ENCODE measurements around the gene TTC1. TPM values are rescaled to one million over a fixed set of nuclear protein-coding genes. Genes with fewer than 3 reads are reported as not detected.
"Not testable (repeated sequence)": the region's sequence is repeated elsewhere in the genome, so short reads cannot be mapped to it uniquely, and the experiment has no call there.

Gene TTC1
- total RNA-seq, 4 donors from 2014 or later = 45.4 to 59.4 (median 49.8) TPM

DNA sequence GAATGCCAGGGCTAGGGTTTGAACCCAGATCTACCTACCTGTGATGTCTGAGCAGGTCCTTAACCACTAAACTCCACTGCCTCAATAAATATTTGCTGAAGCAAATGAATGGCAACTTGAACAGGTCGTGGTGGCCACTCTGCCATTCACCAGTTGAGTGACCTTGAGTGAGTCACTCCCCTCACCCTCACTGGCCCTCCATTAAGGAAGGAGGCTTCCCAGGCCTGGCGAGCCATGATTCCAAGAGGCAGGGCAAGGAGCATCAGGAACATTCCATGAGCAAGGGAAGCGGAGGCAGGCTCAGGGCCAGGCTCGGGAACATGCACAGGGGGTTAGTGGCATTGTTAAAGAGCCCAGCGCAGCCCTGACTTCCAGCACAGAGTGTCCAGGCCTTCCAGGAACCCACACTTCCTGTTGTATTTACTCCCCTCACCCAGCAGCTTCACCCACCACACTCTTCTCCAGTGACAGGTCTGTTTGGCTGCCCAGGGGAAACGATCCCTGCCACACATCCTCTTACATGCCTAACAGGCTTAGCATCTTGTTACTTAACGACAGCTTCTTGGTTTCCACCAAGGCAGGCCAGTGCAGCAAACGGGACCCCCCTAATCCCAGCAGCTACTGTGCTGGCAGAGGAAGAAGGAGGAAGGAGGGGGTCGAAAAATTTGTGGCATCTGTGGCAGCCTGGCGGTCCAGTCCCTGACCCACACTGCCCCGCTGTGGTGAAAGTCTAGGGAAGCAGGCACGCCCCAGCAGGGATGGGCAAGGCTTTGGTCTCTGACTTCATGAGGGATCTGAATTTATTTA lies 43.7 kb upstream of the TTC1 start:
- WGBS = 36% methylated on average over 12 of the region's 12 CpGs
- H3K27me3 ChIP-seq = peaks cover 0 to 40% (median 0%) of the 10 kb centered on the region in 4 donors
- TF ChIP-seq EP300 (IDR thresholded peaks at IDR 0.05) = no peak
- TF ChIP-seq, protein P1, sequence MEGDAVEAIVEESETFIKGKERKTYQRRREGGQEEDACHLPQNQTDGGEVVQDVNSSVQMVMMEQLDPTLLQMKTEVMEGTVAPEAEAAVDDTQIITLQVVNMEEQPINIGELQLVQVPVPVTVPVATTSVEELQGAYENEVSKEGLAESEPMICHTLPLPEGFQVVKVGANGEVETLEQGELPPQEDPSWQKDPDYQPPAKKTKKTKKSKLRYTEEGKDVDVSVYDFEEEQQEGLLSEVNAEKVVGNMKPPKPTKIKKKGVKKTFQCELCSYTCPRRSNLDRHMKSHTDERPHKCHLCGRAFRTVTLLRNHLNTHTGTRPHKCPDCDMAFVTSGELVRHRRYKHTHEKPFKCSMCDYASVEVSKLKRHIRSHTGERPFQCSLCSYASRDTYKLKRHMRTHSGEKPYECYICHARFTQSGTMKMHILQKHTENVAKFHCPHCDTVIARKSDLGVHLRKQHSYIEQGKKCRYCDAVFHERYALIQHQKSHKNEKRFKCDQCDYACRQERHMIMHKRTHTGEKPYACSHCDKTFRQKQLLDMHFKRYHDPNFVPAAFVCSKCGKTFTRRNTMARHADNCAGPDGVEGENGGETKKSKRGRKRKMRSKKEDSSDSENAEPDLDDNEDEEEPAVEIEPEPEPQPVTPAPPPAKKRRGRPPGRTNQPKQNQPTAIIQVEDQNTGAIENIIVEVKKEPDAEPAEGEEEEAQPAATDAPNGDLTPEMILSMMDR (IDR thresholded peaks at IDR 0.05) = peak in 2 of 3 experiments; percentile 12 to 40
- no peaks in the 10 kb centered on the region for H3K36me3 ChIP-seq
- H3K4me3 ChIP-seq = no peak overlapping the region
- no peaks in the 10 kb centered on the region for H3K4me1 ChIP-seq
- no peak for DNase-seq (ENCODE audit: extremely low spot score)
- H3K27ac ChIP-seq (replicated peaks in 1 of 4) = no peak overlapping the region
- no peaks in the 10 kb centered on the region for H3K9me3 ChIP-seq
- intact Hi-C loops (cut with DNase I) = no loop called here

DNA sequence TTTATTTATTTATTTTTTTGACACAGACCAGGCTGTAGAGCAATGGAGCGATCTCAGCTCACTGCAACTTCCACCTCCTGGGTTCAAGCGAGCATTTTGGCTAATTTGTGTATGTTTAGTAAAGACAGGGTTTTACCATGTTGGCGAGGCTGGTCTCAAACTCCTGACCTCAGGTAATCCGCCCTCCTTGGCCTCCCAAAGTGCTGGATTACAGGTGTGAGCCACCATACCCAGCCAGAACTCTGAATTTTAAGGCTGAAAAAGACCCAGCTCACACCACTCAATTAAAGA lies 43.2 kb upstream of the TTC1 start:
- DNase-seq (ENCODE audit: extremely low spot score); H3K36me3 ChIP-seq; H3K27ac ChIP-seq (replicated peaks in 1 of 4); H3K9me3 ChIP-seq; H3K4me1 ChIP-seq; H3K4me3 ChIP-seq; intact Hi-C loops (cut with DNase I): not testable (repeated sequence)
- H3K27me3 ChIP-seq = peaks cover 0 to 45% (median 0%) of the 10 kb centered on the region in 4 donors
- 78% methylated on average over 4 of the region's 4 CpGs for WGBS

DNA sequence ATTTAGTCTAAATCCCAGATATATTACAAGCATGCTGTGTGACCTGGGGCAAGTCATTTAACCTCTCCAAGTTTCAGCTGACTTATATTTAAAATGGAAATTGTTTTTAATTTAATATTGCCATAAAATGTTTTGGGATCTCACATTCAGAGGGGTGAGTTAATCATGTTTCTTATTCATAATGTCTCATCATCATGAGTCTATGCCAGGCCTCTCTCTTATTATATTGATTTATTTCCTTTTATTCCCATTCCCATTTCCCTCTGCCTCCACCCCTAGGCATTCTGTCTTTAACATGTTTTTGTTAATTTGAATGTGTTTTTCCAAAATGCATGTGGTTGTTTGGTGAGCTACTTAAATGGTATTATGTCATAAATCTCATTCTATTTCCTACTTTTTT lies 39.0 kb upstream of the TTC1 start:
- H3K4me1 ChIP-seq = peaks cover 1 to 14% (median 11%) of the 10 kb centered on the region in 4 donors
- intact Hi-C loops (cut with DNase I) = no loop called here
- H3K9me3 ChIP-seq = no peaks in the 10 kb centered on the region
- no peak overlapping the region for H3K27ac ChIP-seq (replicated peaks in 1 of 4)
- H3K4me3 ChIP-seq = no peak overlapping the region
- TF ChIP-seq, protein P1 (IDR thresholded peaks at IDR 0.05) = no peak
- no peak for TF ChIP-seq EP300 (IDR thresholded peaks at IDR 0.05)
- no peak for TF ChIP-seq POLR2AphosphoS5 (IDR thresholded peaks at IDR 0.05)
- no peak for TF ChIP-seq POLR2A (IDR thresholded peaks at IDR 0.05; ENCODE audit: low read depth)
- H3K36me3 ChIP-seq = no peaks in the 10 kb centered on the region
- no peak for DNase-seq (ENCODE audit: extremely low spot score)
- H3K27me3 ChIP-seq = peaks cover 0 to 85% (median 6%) of the 10 kb centered on the region in 4 donors

DNA sequence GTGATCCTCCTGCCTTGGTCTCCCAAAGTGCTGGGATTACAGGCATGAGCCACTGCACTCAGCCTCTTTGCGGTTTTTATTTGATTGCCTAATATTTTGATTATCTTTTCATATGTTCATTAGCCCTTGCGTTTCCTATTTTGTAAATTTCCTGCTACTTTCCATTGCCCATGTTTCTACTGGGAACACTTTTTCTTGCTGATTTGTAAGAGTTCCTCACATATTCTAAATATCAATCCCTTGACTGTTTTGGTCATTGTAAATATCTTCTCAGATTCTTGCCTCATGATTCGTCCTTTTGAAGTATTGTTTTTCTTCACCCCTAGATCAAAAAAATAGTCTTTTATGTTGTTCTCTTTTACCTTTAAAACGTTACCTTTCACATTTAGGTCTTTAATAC lies 37.9 kb upstream of the TTC1 start:
- no peak for TF ChIP-seq EP300 (IDR thresholded peaks at IDR 0.05)
- TF ChIP-seq POLR2AphosphoS5 (IDR thresholded peaks at IDR 0.05) = no peak
- TF ChIP-seq, protein P1 (IDR thresholded peaks at IDR 0.05) = no peak
- no peak for TF ChIP-seq POLR2A (IDR thresholded peaks at IDR 0.05; ENCODE audit: low read depth)
- 82% methylated on average over 4 of the region's 4 CpGs for WGBS

DNA sequence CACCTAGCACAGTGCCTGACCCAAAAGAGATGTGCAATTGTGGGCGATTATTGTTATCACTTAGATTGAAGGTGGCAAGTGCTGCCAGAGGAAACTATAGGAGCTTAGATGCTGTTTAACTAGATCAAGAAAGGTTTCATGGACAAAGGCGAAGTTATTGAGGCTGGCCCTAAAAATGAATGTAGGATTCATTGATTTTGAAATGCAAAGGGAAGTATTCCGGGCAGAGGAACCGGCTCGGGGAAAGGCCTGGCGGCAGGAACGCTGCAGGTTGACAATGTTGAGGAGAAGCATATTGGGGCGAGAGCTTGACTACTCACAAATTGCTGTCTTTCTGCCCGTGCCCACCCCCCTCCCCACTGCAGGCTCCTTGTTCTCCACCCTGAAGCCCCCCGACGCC lies 37.4 kb upstream of the TTC1 start:
- no peaks in the 10 kb centered on the region for H3K36me3 ChIP-seq
- peaks cover 0 to 79% (median 6%) of the 10 kb centered on the region in 4 donors for H3K27me3 ChIP-seq
- intact Hi-C loops (cut with DNase I) = no loop called here
- H3K9me3 ChIP-seq = no peaks in the 10 kb centered on the region
- no peak overlapping the region for H3K27ac ChIP-seq (replicated peaks in 1 of 4)
- 33% methylated on average over 10 of the region's 11 CpGs for WGBS
- peaks cover 3 to 14% (median 11%) of the 10 kb centered on the region in 4 donors for H3K4me1 ChIP-seq
- TF ChIP-seq POLR2AphosphoS5 (IDR thresholded peaks at IDR 0.05) (no peak), POLR2A (IDR thresholded peaks at IDR 0.05; ENCODE audit: low read depth) (no peak), EP300 (IDR thresholded peaks at IDR 0.05) (no peak)
- TF ChIP-seq, protein P1 (IDR thresholded peaks at IDR 0.05) = no peak
- peak overlapping the region; percentile 29 to 56 (median 44) for H3K4me3 ChIP-seq
- DNase-seq (ENCODE audit: extremely low spot score) = no peak

More for the DNA sequence above, 37.9 kb upstream of the TTC1 start:
- Histone ChIP-seq H3K27me3 (peaks cover 0 to 84% (median 6%) of the 10 kb centered on the region in 4 donors), H3K4me3 (no peak overlapping the region), H3K9me3 (no peaks in the 10 kb centered on the region), H3K36me3 (no peaks in the 10 kb centered on the region), H3K27ac (replicated peaks in 1 of 4) (no peak overlapping the region), H3K4me1 (peaks cover 3 to 14% (median 11%) of the 10 kb centered on the region in 4 donors)
- no peak for DNase-seq (ENCODE audit: extremely low spot score)
- intact Hi-C loops (cut with DNase I) = no loop called here

Measured in esophagus muscularis mucosa (tissue), 4 donors.